ENCODE results near the gene DGKD. TPM values are rescaled to one million over a fixed set of nuclear protein-coding genes. Genes with fewer than 3 reads are reported as not detected.
A peak's percentile ranks its signal among the peaks of the same experiment; 100 is the strongest.

DGKD gene
- total RNA-seq, 1 donor from 2014 or later = 17.7 TPM

DNA sequence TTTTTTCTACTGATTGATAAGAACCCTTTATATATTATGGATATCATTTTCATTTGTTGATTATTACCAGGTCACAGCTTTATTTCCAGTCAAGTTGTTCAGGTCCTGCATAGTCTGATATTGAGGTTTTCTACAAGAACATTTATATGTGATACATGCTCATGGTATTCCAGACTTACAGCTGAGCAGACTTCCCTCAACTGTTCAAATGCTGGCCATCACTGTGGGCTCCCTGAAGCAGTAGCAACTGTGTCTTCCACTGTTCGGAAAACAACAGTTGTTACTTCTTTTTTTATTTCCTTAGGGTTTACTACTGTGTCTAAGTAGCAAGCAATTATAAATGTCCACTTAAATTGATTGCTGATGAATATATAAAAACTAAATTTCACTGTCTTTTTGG lies 79.5 kb downstream of the DGKD start:
- no peak overlapping the region for H3K9ac ChIP-seq (ENCODE audit: low read length)
- H3K4me3 ChIP-seq (ENCODE audit: insufficient read depth, low read depth, low read length) = no peak overlapping the region
- H3K27me3 ChIP-seq (ENCODE audit: insufficient read depth, low read length) = no peaks in the 10 kb centered on the region

GRCh38 chr2:233434666-233435330 lies 80.5 kb downstream of the DGKD start:
- Mint-ChIP-seq H3K9me3 (ENCODE audit: unreplicated experiment) (no peaks in the 10 kb centered on the region), H3K4me3 (ENCODE audit: unreplicated experiment) (no peak overlapping the region), H3K27me3 (ENCODE audit: low read depth, unreplicated experiment) (no peaks in the 10 kb centered on the region), H3K36me3 (ENCODE audit: low read depth, unreplicated experiment) (peaks cover 6% of the 10 kb centered on the region), H3K27ac (ENCODE audit: unreplicated experiment) (peak overlapping the region; percentile 12), H3K4me1 (ENCODE audit: low read depth, unreplicated experiment) (peaks cover 13% of the 10 kb centered on the region)
- no peaks in the 10 kb centered on the region for H3K79me2 ChIP-seq (ENCODE audit: insufficient read depth, low read length)
- H4K20me1 ChIP-seq (ENCODE audit: insufficient read depth, low read length) = no peaks in the 10 kb centered on the region
- H3K9ac ChIP-seq (ENCODE audit: low read length) = no peak overlapping the region
- no peak overlapping the region for H2AFZ ChIP-seq (ENCODE audit: low read depth, low read length)
- FAIRE-seq (no peak), DNase-seq (ENCODE audit: low read depth) (no peak)
- H3K4me2 ChIP-seq (ENCODE audit: low read length) = no peak overlapping the region
- peaks cover 3% of the 10 kb centered on the region for H3K36me3 ChIP-seq (ENCODE audit: insufficient read depth, low read length)
- no peak overlapping the region for H3K4me3 ChIP-seq (ENCODE audit: insufficient read depth, low read depth, low read length)
- no peaks in the 10 kb centered on the region for H3K27me3 ChIP-seq (ENCODE audit: insufficient read depth, low read length)
- H3K27ac ChIP-seq (ENCODE audit: low read depth, low read length) = no peak overlapping the region
- H3K9me3 ChIP-seq (ENCODE audit: insufficient read depth, low read depth, low read length) = no peaks in the 10 kb centered on the region
- TF ChIP-seq, protein P1, sequence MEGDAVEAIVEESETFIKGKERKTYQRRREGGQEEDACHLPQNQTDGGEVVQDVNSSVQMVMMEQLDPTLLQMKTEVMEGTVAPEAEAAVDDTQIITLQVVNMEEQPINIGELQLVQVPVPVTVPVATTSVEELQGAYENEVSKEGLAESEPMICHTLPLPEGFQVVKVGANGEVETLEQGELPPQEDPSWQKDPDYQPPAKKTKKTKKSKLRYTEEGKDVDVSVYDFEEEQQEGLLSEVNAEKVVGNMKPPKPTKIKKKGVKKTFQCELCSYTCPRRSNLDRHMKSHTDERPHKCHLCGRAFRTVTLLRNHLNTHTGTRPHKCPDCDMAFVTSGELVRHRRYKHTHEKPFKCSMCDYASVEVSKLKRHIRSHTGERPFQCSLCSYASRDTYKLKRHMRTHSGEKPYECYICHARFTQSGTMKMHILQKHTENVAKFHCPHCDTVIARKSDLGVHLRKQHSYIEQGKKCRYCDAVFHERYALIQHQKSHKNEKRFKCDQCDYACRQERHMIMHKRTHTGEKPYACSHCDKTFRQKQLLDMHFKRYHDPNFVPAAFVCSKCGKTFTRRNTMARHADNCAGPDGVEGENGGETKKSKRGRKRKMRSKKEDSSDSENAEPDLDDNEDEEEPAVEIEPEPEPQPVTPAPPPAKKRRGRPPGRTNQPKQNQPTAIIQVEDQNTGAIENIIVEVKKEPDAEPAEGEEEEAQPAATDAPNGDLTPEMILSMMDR (IDR thresholded peaks at IDR 0.05; ENCODE audit: insufficient read depth, low read depth, low read length) = no peak
- TF ChIP-seq EZH2 (IDR thresholded peaks at IDR 0.05; ENCODE audit: insufficient read depth, low read length) = no peak
- peaks cover 4% of the 10 kb centered on the region for H3K4me1 ChIP-seq (ENCODE audit: insufficient read depth, low read length)

More for the DNA sequence above, 79.5 kb downstream of the DGKD start:
- peaks cover 3% of the 10 kb centered on the region for H3K36me3 ChIP-seq (ENCODE audit: insufficient read depth, low read length)
- no peak overlapping the region for H3K27ac Mint-ChIP-seq (ENCODE audit: unreplicated experiment)
- H3K4me1 Mint-ChIP-seq (ENCODE audit: low read depth, unreplicated experiment) = peaks cover 20% of the 10 kb centered on the region
- H3K9me3 Mint-ChIP-seq (ENCODE audit: unreplicated experiment) = no peaks in the 10 kb centered on the region
- DNase-seq (ENCODE audit: low read depth) = no peak
- H3K4me1 ChIP-seq (ENCODE audit: insufficient read depth, low read length) = peaks cover 4% of the 10 kb centered on the region
- no peaks in the 10 kb centered on the region for H3K9me3 ChIP-seq (ENCODE audit: insufficient read depth, low read depth, low read length)
- H4K20me1 ChIP-seq (ENCODE audit: insufficient read depth, low read length) = no peaks in the 10 kb centered on the region
- FAIRE-seq = no peak
- no peak overlapping the region for H2AFZ ChIP-seq (ENCODE audit: low read depth, low read length)
- TF ChIP-seq EZH2 (IDR thresholded peaks at IDR 0.05; ENCODE audit: insufficient read depth, low read length) = no peak
- TF ChIP-seq, protein P1 (IDR thresholded peaks at IDR 0.05; ENCODE audit: insufficient read depth, low read depth, low read length) = no peak
- no peak overlapping the region for H3K4me2 ChIP-seq (ENCODE audit: low read length)
- H3K27me3 Mint-ChIP-seq (ENCODE audit: low read depth, unreplicated experiment) = no peaks in the 10 kb centered on the region
- peaks cover 6% of the 10 kb centered on the region for H3K36me3 Mint-ChIP-seq (ENCODE audit: low read depth, unreplicated experiment)
- H3K27ac ChIP-seq (ENCODE audit: low read depth, low read length) = no peak overlapping the region
- no peak overlapping the region for H3K4me3 Mint-ChIP-seq (ENCODE audit: unreplicated experiment)
- H3K79me2 ChIP-seq (ENCODE audit: insufficient read depth, low read length) = peaks cover 7% of the 10 kb centered on the region
